ENCODE results near the gene PPP1R37.
A peak's percentile ranks its signal among the peaks of the same experiment; 100 is the strongest.

The PPP1R37 gene, protein sequence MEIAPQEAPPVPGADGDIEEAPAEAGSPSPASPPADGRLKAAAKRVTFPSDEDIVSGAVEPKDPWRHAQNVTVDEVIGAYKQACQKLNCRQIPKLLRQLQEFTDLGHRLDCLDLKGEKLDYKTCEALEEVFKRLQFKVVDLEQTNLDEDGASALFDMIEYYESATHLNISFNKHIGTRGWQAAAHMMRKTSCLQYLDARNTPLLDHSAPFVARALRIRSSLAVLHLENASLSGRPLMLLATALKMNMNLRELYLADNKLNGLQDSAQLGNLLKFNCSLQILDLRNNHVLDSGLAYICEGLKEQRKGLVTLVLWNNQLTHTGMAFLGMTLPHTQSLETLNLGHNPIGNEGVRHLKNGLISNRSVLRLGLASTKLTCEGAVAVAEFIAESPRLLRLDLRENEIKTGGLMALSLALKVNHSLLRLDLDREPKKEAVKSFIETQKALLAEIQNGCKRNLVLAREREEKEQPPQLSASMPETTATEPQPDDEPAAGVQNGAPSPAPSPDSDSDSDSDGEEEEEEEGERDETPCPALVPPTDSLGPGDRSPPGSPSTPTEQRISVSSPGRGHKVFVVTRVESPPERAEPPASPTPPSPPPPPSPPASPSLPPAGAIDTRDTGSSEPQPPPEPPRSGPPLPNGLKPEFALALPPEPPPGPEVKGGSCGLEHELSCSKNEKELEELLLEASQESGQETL

GRCh38 chr19:45092747-45093678 is at the start of gene PPP1R37:
Gene PPP1R37, plus strand, starts transcription at chr19:45093179. Its CDS starts 147 bp downstream, at chr19:45093326.
- DNase-seq = peak; percentile 92

- DNase-seq = no peak
Observed at GRCh38 chr19:45045671-45046353, 47.2 kb upstream of the PPP1R37 start.

DNA sequence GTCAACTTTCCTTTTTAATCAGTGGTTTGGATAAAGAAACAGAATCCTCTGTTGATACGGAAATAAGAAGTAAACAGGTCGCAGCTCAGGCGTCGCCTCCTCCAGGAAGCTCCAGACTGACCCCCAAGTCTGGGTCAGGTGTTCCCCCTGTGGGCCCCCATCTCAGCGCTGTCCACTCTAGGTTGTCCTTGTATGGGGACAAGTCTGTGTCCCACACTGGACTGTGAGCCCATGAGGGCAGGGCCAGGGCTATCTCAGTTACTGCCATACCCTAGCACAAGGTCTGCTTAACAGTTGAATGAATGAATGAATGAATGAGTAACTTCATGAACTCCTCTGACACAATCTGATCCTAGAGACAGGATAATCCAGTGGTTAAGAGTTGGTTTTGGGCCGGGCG is 46.6 kb upstream of the PPP1R37 start:
- DNase-seq = no peak

- no peak for DNase-seq
Observed at GRCh38 chr19:45047188-45047797, 45.7 kb upstream of the PPP1R37 start.

DNA sequence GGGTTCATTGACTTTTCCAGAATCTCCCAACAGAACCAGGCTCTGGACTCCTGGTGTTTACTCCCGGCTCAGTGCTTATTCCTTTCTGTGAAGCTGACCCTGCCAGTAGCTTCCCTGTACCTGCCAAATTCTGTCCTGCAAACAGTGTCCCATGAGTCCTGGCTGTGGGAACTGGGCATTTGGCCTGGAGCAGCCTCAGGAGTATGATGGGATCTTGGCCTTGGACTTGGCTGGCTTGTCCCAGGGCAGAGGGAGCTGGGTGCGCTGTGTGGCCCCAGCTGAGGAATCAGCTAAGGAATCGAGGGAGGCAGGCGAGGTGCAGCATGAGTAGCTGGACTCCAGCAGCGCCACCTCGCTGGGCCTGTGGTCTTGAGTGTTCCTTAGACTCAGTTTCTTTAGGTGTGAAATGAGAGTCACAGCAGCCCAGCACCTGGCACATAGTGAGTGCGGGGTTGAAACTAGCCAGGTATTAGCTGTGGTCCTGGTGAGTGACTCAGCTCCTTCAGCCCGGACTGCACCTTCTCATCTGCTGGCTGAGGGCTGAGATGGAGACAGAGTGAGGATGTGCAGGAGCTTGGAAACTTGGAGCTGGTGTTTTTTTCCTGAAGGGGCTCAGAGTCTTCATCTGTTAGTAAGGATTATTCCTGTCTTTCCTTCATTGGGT is 43.8 kb upstream of the PPP1R37 start:
- DNase-seq = peak; percentile 19

- no peak for DNase-seq
Observed at GRCh38 chr19:45050036-45050435, 42.9 kb upstream of the PPP1R37 start.

DNA sequence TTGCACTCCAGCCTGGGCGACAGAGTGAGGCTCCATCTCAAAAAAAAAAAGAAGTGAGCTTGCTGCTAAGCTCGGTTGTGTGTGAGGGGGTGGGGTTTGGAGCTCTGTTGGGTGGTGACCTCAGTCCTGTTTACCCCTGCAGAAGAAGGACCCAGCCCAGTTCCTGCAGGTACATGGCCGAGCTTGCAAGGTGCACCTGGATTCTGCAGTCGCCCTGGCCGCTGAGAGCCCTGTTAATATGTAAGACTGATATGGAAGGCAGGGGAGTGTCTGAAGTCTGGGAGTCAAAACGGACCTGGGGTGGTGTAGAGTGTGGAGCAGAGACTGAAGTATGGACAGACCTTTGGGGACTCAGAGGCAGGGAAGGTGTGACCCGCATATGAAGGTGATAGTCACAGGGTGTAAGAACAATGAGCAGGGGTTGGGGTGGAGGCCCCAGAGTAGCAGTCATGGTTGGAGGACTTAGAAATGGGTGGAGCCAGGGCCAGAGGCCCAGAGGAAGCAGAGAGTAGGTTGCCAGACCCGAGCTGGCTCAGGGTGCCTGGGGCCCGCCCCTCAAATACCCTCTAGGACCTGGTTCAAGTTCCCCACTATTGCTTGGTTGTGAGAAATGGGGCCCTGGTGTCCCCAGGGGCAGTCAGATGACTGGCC is 40.9 kb upstream of the PPP1R37 start:
- DNase-seq = no peak

DNA sequence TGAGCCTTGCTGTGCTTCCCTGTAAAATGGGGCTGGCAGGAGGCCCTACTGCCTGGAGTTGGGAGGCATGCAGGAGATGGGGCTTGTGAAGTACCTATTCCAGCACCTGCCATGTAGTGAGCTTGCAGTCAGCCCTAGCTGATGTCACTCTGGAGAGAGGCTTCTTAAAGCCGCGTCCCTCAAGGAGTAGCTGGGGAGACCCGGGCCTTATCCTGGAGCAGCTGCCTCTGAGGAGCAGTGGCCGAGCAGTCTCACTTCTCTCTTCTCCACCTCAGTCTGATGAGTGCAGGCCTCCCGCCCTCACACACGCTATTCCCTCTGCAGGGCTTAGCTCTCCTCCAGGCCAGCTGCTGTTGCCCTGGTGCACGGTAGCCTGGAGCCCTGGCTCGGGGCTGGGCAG is 36.1 kb upstream of the PPP1R37 start:
- no peak for DNase-seq

- DNase-seq = no peak
Observed at GRCh38 chr19:45057444-45057843, 35.5 kb upstream of the PPP1R37 start.

- no peak for DNase-seq
Observed at GRCh38 chr19:45058622-45059159, 34.3 kb upstream of the PPP1R37 start.

DNA sequence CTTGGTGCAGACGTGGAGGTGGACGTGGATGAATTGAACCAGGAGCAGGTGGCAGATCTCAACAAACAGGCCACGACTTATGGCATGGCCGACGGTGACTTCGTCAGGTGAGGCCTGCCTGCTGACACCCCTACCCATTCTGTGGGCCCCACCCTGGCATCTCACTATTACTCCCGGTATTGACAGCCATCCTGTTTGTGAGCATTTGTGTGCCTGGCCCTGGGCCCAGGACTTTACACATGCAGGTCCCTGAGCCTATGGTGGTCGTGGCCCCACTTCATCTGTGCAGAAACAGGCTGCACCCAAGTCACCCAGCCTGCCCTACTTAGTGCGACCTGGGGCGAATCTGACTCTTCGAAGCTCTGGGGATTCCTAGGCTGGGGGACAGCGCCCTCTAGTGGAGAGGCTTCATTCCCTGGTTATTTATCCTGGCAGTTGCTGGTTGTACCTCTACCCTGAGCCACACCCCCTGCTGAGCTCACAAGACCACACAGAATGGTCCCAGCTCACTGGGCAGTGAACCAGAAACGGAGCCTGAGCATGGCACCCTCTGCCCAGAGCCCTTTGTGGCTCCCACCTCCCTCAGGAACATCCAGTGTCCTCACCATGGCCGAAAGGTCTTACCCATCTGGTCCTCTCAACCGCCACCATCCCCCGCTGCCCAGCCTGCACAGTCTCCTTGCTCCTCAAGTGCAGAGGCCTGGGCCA is 33.6 kb upstream of the PPP1R37 start:
- peak; percentile 11 for DNase-seq

DNA sequence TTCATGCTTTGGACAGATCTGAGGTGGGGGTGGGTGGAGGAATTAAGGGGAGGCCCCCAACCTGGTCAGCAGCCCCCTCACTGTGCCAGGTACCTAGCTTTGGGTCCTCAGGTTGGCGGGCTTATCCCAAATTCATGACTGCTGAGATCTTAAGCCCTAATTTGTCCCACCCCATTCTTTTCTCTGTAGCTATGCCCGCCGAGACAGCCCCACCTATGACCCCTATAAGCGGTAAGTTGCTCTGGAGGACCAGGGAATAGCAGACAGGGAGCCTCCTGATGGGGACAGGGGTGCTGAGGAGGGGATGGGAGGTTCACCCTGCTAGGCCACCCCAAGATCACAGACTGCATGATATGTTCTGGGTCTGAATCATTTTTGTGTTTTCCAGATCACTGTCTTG is 31.0 kb upstream of the PPP1R37 start:
- no peak for DNase-seq

GRCh38 chr19:45063851-45064801 is 28.9 kb upstream of the PPP1R37 start:
- no peak for DNase-seq

DNA sequence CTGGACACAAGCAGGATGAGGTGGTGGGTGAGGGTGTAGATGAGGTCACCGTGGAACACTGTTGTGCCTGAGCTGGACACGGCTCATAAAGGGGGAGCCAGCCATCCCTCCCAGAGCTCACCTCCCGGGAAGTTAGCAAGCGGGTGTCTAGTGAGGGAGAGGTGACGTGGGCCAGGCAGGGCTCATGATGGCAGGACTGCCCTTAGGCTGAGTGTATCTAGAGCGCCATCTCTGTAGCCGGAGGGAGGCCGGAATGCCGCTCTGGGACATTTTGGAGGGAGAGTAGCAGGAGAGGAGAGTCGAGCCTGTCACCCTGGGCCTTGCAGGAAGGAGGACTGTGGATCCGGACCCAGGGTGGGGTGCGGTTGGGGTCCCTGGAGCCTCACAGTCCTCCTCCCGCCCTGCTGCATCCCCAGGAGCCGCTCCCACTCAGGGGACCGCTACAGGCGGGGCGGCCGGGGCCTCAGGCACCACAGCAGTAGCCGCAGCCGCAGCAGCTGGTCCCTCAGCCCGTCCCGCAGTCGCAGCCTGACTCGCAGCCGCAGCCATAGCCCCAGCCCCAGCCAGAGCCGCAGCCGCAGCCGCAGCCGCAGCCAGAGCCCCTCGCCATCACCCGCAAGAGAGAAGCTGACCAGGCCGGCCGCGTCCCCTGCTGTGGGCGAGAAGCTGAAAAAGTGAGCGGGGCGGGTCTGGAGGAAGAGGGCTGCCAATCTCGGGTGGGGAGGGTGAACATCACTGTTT is 25.9 kb upstream of the PPP1R37 start:
- DNase-seq = no peak

DNA sequence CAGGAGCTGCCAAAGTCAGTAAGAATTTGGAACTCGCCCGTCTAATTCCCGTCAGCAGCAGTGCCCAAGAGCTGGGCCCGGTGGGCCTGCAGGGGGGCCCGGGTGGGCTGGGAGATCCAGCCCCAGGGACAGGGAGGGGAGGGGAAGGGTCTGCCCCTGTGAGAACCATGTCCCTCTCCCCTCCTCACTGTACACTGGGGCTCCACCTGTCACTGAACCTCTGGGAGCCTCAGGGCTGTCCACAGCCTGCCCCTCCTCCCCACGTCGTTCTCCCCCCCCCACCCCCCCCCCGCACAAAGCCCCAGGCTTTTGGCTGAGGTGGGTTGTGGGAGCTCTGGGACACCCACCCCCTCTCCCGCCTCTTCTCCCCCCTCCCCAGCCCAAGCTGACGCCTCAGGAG is 24.9 kb upstream of the PPP1R37 start:
- DNase-seq = no peak

- no peak for DNase-seq
Observed at GRCh38 chr19:45069056-45069455, 23.9 kb upstream of the PPP1R37 start.

- DNase-seq = no peak
Observed at GRCh38 chr19:45070214-45070613, 22.8 kb upstream of the PPP1R37 start.
